Measurements from ENCODE around the gene POLE. TPM values are rescaled to one million over a fixed set of nuclear protein-coding genes. Genes with fewer than 3 reads are reported as not detected.

POLE gene
- total and polyA plus RNA-seq, 10 of the 15 experiments (the other 5 are each of a cell fraction or from before 2014, with no cell fraction given), result 2.3 to 103 (median 37.1) TPM

GRCh38 chr12:132710405-132711079 lies 23.4 kb upstream of the POLE start, which contains the start of gene PGAM5 (continued):
- TF ChIP-seq MEF2A (IDR thresholded peaks at IDR 0.05; ENCODE audit: insufficient read depth, low read depth, low read length) (no peak), MLLT1 (IDR thresholded peaks at IDR 0.05) (no peak), RUNX3 (IDR thresholded peaks at IDR 0.05; ENCODE audit: low read length) (peak; percentile 71), ZBTB33 (IDR thresholded peaks at IDR 0.05) (no peak), HDGF (IDR thresholded peaks at IDR 0.05) (no peak), CBFB (IDR thresholded peaks at IDR 0.05; ENCODE audit: low read depth) (peak; percentile 63), CTCF (IDR thresholded peaks at IDR 0.05 in 2 of 3, conservative IDR thresholded peaks at IDR 0.05 in 1 of 3; ENCODE audit: control insufficient read depth in 2 of 3, extremely low read depth in 1 of 3, insufficient read depth in 1 of 3, low read depth in 3 of 3, low read length in 3 of 3) (0 out of 6 replicates have a peak, but pooled peaks of 1 of the 3 experiments have one; percentile 7), NFIC (IDR thresholded peaks at IDR 0.05; ENCODE audit: low read depth, low read length) (no peak), POLR2AphosphoS2 (IDR thresholded peaks at IDR 0.05; ENCODE audit: low read depth, low read length) (no peak; the same call in 1 of the 2 replicates), POU2F2 (IDR thresholded peaks at IDR 0.05; ENCODE audit: borderline replicate concordance, low read depth, low read length) (peak; percentile 11; the same call in 1 of the 3 replicates), SPI1 (IDR thresholded peaks at IDR 0.05; ENCODE audit: borderline replicate concordance, insufficient read depth, low read depth, low read length) (peak; percentile 52; the same call in 1 of the 2 replicates), PKNOX1 (IDR thresholded peaks at IDR 0.05) (peak; percentile 36; the same call in 1 of the 2 replicates), HDAC6 (IDR thresholded peaks at IDR 0.05; ENCODE audit: unreplicated experiment) (no peak), ZNF274 (IDR thresholded peaks at IDR 0.05; ENCODE audit: insufficient read depth, insufficient read length) (no peak), CHD1 (IDR thresholded peaks at IDR 0.05; ENCODE audit: low read depth, low read length) (no peak), ZNF592 (IDR thresholded peaks at IDR 0.05) (no peak)

Data from GM12878 (cell line).